Lower lobe of right lung (tissue), 2 donors: ENCODE measurements around the gene AKAP7. TPM values are rescaled to one million over a fixed set of nuclear protein-coding genes. Genes with fewer than 3 reads are reported as not detected.

Source experiments
- ATAC-seq, 2 donors: fragments of 200-7000 bp; cut with Tn5 transposase; one replicate each; pipeline ENCODE4 v1.9.1; 2020 to 2022; ENCODE audit warnings: mild to moderate bottlenecking in 2 of 2, moderate library complexity in 2 of 2
- DNase-seq: peaks from one replicate; pipeline ENCODE4 v3.0.0-alpha.2; 2020
- H3K27ac ChIP-seq: fragments of 200-600 bp; one replicate; pipeline ENCODE4 v1.8.0; 2022
- H3K27me3 ChIP-seq: fragments of 200-600 bp; one replicate; pipeline ENCODE4 v1.8.0; 2022; ENCODE audit warnings: low read depth
- H3K36me3 ChIP-seq: fragments of 200-600 bp; one replicate; pipeline ENCODE4 v1.8.0; 2022; ENCODE audit warnings: mild to moderate bottlenecking
- H3K4me1 ChIP-seq: fragments of 200-600 bp; one replicate; pipeline ENCODE4 v1.8.0; 2022
- H3K4me3 ChIP-seq: fragments of 200-600 bp; one replicate; pipeline ENCODE4 v1.8.0; 2022; ENCODE audit warnings: mild to moderate bottlenecking
- H3K9me3 ChIP-seq: fragments of 200-600 bp; one replicate; pipeline ENCODE4 v1.8.0; 2022
- intact Hi-C: fragments of 100-400 bp; cut with DNase I; formaldehyde crosslinking; loops from one replicate; pipeline ENCODE4 v1.11.0; 2022
- total RNA-seq: library from RNA; stranded (reverse); fragmentation: NEBNext Ultra II Directional; extraction: Animal tissue kit (Norgen Biotek cat#: 25700); gene quantifications from one replicate; pipeline ENCODE4 v1.2.1, GENCODE V29; 2021
- TF ChIP-seq, protein P1 (sequence below): fragments of 200-600 bp; IDR thresholded peaks from one replicate; pipeline ENCODE4 v1.8.0; 2022; ENCODE audit warnings: antibody characterized with exemption, mild to moderate bottlenecking
- donor health status: DM: no; HTN: yes; CAD: no; lungs with severe emphysema.

AKAP7 gene
- total RNA-seq, 1 donor from 2014 or later = 11.0 TPM

DNA sequence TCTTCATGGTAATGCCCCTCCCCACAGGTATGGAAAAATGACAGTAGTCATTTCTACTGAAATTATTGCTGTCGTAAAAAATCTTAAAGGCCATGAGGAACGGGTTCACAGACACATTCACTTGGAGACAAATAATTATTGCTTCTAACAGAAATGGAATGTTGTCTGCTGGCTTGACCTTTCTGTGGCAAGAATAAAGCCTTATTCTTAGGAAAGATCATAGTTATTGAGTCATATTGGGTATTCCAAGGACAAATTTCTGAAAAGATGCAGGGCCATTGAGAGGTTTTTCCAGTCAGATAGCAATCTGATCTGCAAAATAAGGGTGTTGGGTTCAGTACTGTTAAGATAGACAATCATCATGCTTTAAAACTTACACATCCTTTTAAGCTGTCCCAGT is 29.2 kb downstream of the AKAP7 start:
- ATAC-seq (no peak), DNase-seq (no peak)
- Histone ChIP-seq H3K9me3 (no peaks in the 10 kb centered on the region), H3K4me3 (no peak overlapping the region), H3K27ac (no peak overlapping the region), H3K36me3 (peaks cover 6% of the 10 kb centered on the region), H3K4me1 (no peaks in the 10 kb centered on the region), H3K27me3 (no peaks in the 10 kb centered on the region)
- intact Hi-C loops = no loop called here
- TF ChIP-seq, protein P1, sequence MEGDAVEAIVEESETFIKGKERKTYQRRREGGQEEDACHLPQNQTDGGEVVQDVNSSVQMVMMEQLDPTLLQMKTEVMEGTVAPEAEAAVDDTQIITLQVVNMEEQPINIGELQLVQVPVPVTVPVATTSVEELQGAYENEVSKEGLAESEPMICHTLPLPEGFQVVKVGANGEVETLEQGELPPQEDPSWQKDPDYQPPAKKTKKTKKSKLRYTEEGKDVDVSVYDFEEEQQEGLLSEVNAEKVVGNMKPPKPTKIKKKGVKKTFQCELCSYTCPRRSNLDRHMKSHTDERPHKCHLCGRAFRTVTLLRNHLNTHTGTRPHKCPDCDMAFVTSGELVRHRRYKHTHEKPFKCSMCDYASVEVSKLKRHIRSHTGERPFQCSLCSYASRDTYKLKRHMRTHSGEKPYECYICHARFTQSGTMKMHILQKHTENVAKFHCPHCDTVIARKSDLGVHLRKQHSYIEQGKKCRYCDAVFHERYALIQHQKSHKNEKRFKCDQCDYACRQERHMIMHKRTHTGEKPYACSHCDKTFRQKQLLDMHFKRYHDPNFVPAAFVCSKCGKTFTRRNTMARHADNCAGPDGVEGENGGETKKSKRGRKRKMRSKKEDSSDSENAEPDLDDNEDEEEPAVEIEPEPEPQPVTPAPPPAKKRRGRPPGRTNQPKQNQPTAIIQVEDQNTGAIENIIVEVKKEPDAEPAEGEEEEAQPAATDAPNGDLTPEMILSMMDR = no peak

DNA sequence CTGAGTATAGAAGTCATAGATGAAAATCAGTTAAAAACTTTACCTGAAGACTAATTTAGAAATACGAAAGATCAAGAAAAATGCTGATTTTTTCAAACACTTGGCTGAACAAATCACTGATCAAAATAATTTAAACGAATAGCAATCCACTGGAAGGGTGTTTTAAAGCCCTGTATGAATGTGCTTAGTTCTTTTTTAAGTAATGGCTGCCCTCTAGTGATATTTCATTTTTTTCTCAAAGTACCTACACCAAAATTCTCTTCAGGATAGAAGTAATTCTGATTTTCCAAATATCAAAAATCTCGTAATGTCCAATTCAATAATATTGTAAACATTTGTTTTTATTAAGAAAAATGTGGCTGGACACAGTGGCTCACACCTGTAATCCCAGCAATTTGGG is 32.5 kb downstream of the AKAP7 start:
- TF ChIP-seq, protein P1 = no peak
- intact Hi-C loops = no loop called here
- H3K36me3 ChIP-seq = peaks cover 17% of the 10 kb centered on the region
- H3K9me3 ChIP-seq = no peaks in the 10 kb centered on the region
- H3K4me1 ChIP-seq = no peaks in the 10 kb centered on the region
- no peaks in the 10 kb centered on the region for H3K27me3 ChIP-seq
- DNase-seq (no peak), ATAC-seq (no peak)
- no peak overlapping the region for H3K4me3 ChIP-seq
- H3K27ac ChIP-seq = no peak overlapping the region

DNA sequence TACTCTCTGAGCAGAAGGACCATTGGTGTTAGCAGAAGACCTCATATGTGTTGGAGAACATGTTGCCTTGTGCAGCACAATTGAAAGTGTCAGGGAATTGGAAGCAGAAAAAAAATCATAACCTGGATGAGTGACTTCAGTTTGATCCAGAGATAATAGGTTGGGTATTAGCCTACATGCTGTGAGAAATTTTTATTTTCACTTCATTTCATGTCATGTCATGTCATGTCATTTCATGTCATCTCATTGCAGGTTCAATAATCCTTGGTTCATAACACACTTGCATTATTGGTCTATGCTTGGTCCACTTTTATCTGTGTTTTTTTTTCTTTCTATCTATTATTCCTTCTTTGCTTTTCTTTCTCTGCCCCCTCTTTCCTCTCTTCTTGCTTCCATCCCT is 34.3 kb downstream of the AKAP7 start:
- DNase-seq (no peak), ATAC-seq (no peak)
- H3K9me3 ChIP-seq = no peaks in the 10 kb centered on the region
- peaks cover 17% of the 10 kb centered on the region for H3K36me3 ChIP-seq
- no peaks in the 10 kb centered on the region for H3K4me1 ChIP-seq
- no peak overlapping the region for H3K27ac ChIP-seq
- H3K4me3 ChIP-seq = no peak overlapping the region
- H3K27me3 ChIP-seq = no peaks in the 10 kb centered on the region
- intact Hi-C loops = no loop called here
- TF ChIP-seq, protein P1 = no peak

DNA sequence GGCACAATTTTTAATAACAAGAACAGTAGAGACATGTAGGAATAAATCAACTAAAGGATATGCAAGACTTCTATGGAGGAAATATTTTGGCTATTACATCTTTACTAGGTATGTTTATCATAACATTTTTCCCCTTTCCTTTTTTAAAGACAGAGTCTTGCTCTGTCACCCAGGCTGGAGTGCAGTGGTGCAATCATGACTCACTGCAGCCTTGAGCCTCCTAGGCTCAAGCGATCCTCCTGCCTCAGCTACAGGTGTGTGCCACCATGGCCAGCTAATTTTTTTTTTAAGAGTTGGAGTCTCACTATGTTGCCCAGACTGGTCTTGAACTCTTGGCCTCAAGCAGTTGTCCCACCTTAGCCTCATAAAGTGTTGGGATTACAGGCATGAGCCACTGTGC is 37.0 kb downstream of the AKAP7 start:
- Histone ChIP-seq H3K4me1 (no peaks in the 10 kb centered on the region), H3K4me3 (no peak overlapping the region), H3K36me3 (peaks cover 23% of the 10 kb centered on the region), H3K27me3 (no peaks in the 10 kb centered on the region), H3K9me3 (no peaks in the 10 kb centered on the region), H3K27ac (no peak overlapping the region)
- ATAC-seq (no peak), DNase-seq (no peak)
- intact Hi-C loops = no loop called here
- TF ChIP-seq, protein P1 = no peak

DNA sequence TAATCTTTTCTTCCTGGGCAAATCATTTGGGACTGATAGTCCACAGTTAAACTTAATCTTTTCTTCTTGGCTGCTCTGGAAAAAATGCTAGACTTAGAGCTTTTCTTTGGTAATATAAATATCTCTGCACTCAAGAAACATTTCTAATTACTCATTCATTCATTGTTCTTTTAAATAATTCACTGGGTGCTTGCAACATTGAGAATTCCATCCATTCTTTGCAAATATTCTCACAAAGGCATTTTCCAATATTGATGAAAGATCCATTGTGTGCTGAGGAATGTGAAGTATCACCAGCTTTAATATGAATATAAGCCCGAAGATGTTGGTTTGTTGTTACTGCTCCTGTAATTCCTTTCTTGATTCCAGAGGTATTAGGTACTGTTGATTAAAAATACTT is 38.4 kb downstream of the AKAP7 start:
- Histone ChIP-seq H3K9me3 (no peaks in the 10 kb centered on the region), H3K27ac (no peak overlapping the region), H3K27me3 (no peaks in the 10 kb centered on the region), H3K4me3 (no peak overlapping the region), H3K4me1 (no peaks in the 10 kb centered on the region), H3K36me3 (peaks cover 26% of the 10 kb centered on the region)
- no peak for ATAC-seq
- intact Hi-C loops = no loop called here
- TF ChIP-seq, protein P1 = no peak
- no peak for DNase-seq

DNA sequence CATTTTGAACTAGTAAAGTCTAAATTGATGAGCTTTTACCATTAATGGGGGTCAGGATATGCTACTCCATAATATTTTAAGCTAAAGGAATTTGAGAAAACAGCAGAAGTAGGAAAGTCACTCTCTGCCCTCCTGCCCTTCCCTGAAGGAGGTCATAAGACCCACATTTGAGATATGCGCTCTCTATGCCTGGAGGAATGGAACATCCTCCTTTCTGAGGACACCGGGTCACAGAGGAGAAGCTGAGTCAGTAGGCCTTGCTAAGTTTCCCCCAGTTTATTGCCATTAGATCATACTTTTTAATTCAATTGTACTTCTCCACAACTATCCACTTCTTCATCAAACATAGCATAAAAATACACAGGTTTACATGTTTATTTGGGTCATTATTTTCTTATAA is 40.3 kb downstream of the AKAP7 start:
- Histone ChIP-seq H3K4me1 (no peaks in the 10 kb centered on the region), H3K27ac (no peak overlapping the region), H3K36me3 (peaks cover 18% of the 10 kb centered on the region), H3K9me3 (no peaks in the 10 kb centered on the region), H3K4me3 (no peak overlapping the region), H3K27me3 (no peaks in the 10 kb centered on the region)
- TF ChIP-seq, protein P1 = no peak
- intact Hi-C loops = no loop called here
- DNase-seq (no peak), ATAC-seq (no peak)
